H1 (cell line): Measurements from ENCODE around the gene MVP. TPM values are rescaled to one million over a fixed set of nuclear protein-coding genes. Genes with fewer than 3 reads are reported as not detected.

Experiments
- CTCF ChIA-PET: fragments of 300-600 bp; sonication (Branson Sonifier 250); formaldehyde crosslinking; loops from one replicate; lab custom pipeline; 2021; ENCODE audit not compliant: partially characterized antibody; lab: Charles Lee
- POLR2A ChIA-PET: fragments of 300-600 bp; sonication (Branson Sonifier 250); formaldehyde crosslinking; loops from one replicate; lab custom pipeline; 2021; ENCODE audit warnings: inconsistent platforms; ENCODE audit not compliant: partially characterized antibody; lab: Charles Lee
- DNase-seq, 2 experiments: peaks; one replicate each; pipeline versions ENCODE4 v3.0.0 to v3.0.0-alpha.2; 2010 to 2022; ENCODE audit warnings: low spot score in 2 of 2, low read depth in 1 of 2, mixed read lengths in 1 of 2
- FAIRE-seq: peaks from 2 replicates; lab custom pipeline; 2011; peaks lifted over from hg19 to GRCh38; lab: Jason Lieb, UNC
- H2AFZ ChIP-seq: 2 replicates; pipeline ENCODE4 v1.8.1; 2012; ENCODE audit warnings: low read length, inconsistent platforms
- H2AK5ac ChIP-seq: 2 replicates; pipeline ENCODE4 v1.6.1; 2013; ENCODE audit warnings: low read depth, low read length
- H2BK120ac ChIP-seq: replicated peaks from 2 replicates; pipeline ENCODE3; 2013; ENCODE audit warnings: low read depth, low read length, inconsistent platforms
- H2BK12ac ChIP-seq: 2 replicates; pipeline ENCODE4 v1.6.1; 2013; ENCODE audit warnings: low read depth, low read length
- H2BK15ac ChIP-seq: 2 replicates; pipeline ENCODE4 v1.6.1; 2013; ENCODE audit warnings: low read length
- H2BK20ac ChIP-seq: 2 replicates; pipeline ENCODE4 v1.6.1; 2013; ENCODE audit warnings: low read length
- H2BK5ac ChIP-seq: 2 replicates; pipeline ENCODE4 v1.6.1; 2013; ENCODE audit warnings: low read depth, low read length
- H3K14ac ChIP-seq: 2 replicates; pipeline ENCODE4 v1.6.1; 2013; ENCODE audit warnings: inconsistent platforms; ENCODE audit not compliant: insufficient read length
- H3K18ac ChIP-seq: 2 replicates; pipeline ENCODE4 v1.6.1; 2013; ENCODE audit warnings: low read length; ENCODE audit errors: extremely low read depth
- H3K23ac ChIP-seq: 2 replicates; pipeline ENCODE4 v1.6.1; 2013; ENCODE audit warnings: inconsistent platforms; ENCODE audit not compliant: insufficient read length
- H3K23me2 ChIP-seq: 2 replicates; pipeline ENCODE4 v1.6.1; 2013; ENCODE audit warnings: low read depth, low read length
- H3K27ac ChIP-seq: 2 replicates; pipeline ENCODE4 v1.6.1; 2011; ENCODE audit warnings: low read depth, low read length, inconsistent platforms
- H3K27me3 ChIP-seq, 4 experiments: replicated peaks in 1 of 4; 1 replicate in 1 of 4; 2 replicates in 3 of 4; pipeline versions ENCODE4 v1.6.1 to v1.8.1; 2011 to 2013; ENCODE audit warnings: low read length in 3 of 4, mild to moderate bottlenecking in 3 of 4, inconsistent platforms in 2 of 4, mixed read lengths in 2 of 4, moderate library complexity in 1 of 4; ENCODE audit not compliant: control insufficient read depth in 3 of 4, insufficient read depth in 3 of 4; ENCODE audit errors: extremely low read depth in 1 of 4
- H3K36me3 ChIP-seq, 4 experiments: 2 replicates each; pipeline versions ENCODE4 v1.6.1 to v1.8.1; 2011 to 2013; ENCODE audit warnings: mild to moderate bottlenecking in 4 of 4, low read length in 3 of 4, moderate library complexity in 2 of 4, control low read depth in 1 of 4, inconsistent platforms in 1 of 4; ENCODE audit not compliant: insufficient read depth in 4 of 4, control insufficient read depth in 2 of 4
- H3K4ac ChIP-seq: replicated peaks from 2 replicates; pipeline ENCODE3; 2013; ENCODE audit warnings: low read length, low read depth, mixed read lengths, inconsistent platforms; ENCODE audit not compliant: insufficient read length
- H3K4me1 ChIP-seq, 4 experiments: replicated peaks in 1 of 4; 1 replicate in 1 of 4; 2 replicates in 3 of 4; pipeline versions ENCODE4 v1.6.1 to v1.8.1; 2011 to 2013; ENCODE audit warnings: low read length in 3 of 4, inconsistent platforms in 2 of 4, mixed read lengths in 1 of 4; ENCODE audit not compliant: insufficient read depth in 4 of 4, control insufficient read depth in 3 of 4
- H3K4me2 ChIP-seq, 2 experiments: 2 replicates each; pipeline versions ENCODE4 v1.6.1 to v1.8.1; 2011 to 2013; ENCODE audit warnings: low read depth in 2 of 2, low read length in 2 of 2, control low read depth in 1 of 2, inconsistent platforms in 1 of 2, mild to moderate bottlenecking in 1 of 2; ENCODE audit not compliant: insufficient read depth in 1 of 2
- H3K4me3 ChIP-seq, 4 experiments: fragments of 200-600, 300-600 bp in 1 of 4; sonication (generic), shearing (Covaris generic), sonication (Bioruptor Twin) in 1 of 4; 2 replicates each; pipeline versions ENCODE4 v1.5.1 to v1.8.1; 2011 to 2016; ENCODE audit warnings: low read length in 4 of 4, low read depth in 3 of 4, control low read depth in 2 of 4, inconsistent platforms in 2 of 4, mild to moderate bottlenecking in 2 of 4, mixed read lengths in 1 of 4, moderate library complexity in 1 of 4; ENCODE audit not compliant: insufficient read depth in 2 of 4; ENCODE audit errors: extremely low read depth in 1 of 4
- H3K56ac ChIP-seq: replicated peaks from 2 replicates; pipeline ENCODE3; 2013; ENCODE audit warnings: low read depth, mild to moderate bottlenecking, mixed read lengths, low read length, inconsistent platforms; ENCODE audit not compliant: insufficient read length
- H3K79me1 ChIP-seq: 2 replicates; pipeline ENCODE4 v1.6.1; 2013; ENCODE audit warnings: low read depth, low read length, control low read depth
- H3K79me2 ChIP-seq, 2 experiments: 2 replicates each; pipeline versions ENCODE4 v1.6.1 to v1.8.1; 2012 to 2013; ENCODE audit warnings: low read length in 2 of 2, mild to moderate bottlenecking in 2 of 2, inconsistent platforms in 1 of 2; ENCODE audit not compliant: insufficient read depth in 2 of 2, control insufficient read depth in 1 of 2
- H3K9ac ChIP-seq, 4 experiments: replicated peaks in 1 of 4; 1 replicate in 1 of 4; 2 replicates in 3 of 4; pipeline versions ENCODE4 v1.6.1 to v1.8.1; 2011 to 2013; ENCODE audit warnings: low read depth in 3 of 4, low read length in 3 of 4, control low read depth in 2 of 4, mild to moderate bottlenecking in 2 of 4, moderate library complexity in 2 of 4, inconsistent platforms in 1 of 4; ENCODE audit errors: extremely low read depth in 1 of 4
- H3K9me3 ChIP-seq, 2 experiments: 2 replicates each; pipeline versions ENCODE4 v1.6.1 to v1.8.1; 2012 to 2013; ENCODE audit warnings: mild to moderate bottlenecking in 2 of 2, moderate library complexity in 2 of 2, control low read depth in 1 of 2, inconsistent platforms in 1 of 2, low read depth in 1 of 2, low read length in 1 of 2, mixed read lengths in 1 of 2; ENCODE audit not compliant: insufficient read depth in 2 of 2
- H4K20me1 ChIP-seq, 2 experiments: replicated peaks in 1 of 2; 2 replicates each; pipeline versions ENCODE3 to v1.8.1; 2011 to 2013; ENCODE audit warnings: inconsistent platforms in 2 of 2, low read length in 2 of 2, mild to moderate bottlenecking in 1 of 2; ENCODE audit not compliant: insufficient read depth in 2 of 2, control insufficient read depth in 1 of 2
- H4K5ac ChIP-seq: 2 replicates; pipeline ENCODE4 v1.6.1; 2013; ENCODE audit warnings: low read length, low read depth, mixed read lengths, inconsistent platforms; ENCODE audit not compliant: insufficient read length
- H4K8ac ChIP-seq: 2 replicates; pipeline ENCODE4 v1.8.0; 2013; ENCODE audit warnings: mild to moderate bottlenecking, moderate library complexity, low read length, inconsistent platforms; ENCODE audit not compliant: insufficient read depth; ENCODE audit errors: extremely low read depth
- H4K91ac ChIP-seq: replicated peaks from 2 replicates; pipeline ENCODE3; 2013; ENCODE audit warnings: low read length, mixed read lengths, inconsistent platforms; ENCODE audit not compliant: insufficient read length
- BACH1 ChIP-seq: IDR thresholded peaks from 2 replicates; pipeline ENCODE4 v1.6.1; 2012; ENCODE audit warnings: low read length, improper control_type of control experiment
- BCL11A ChIP-seq, 2 experiments: IDR thresholded peaks; one replicate each; pipeline ENCODE4 v1.6.1; 2011; ENCODE audit warnings: low read depth in 2 of 2, low read length in 2 of 2, mild to moderate bottlenecking in 2 of 2
- CBX5 ChIP-seq: fragments of 300-800, 300-1000 bp; sonication (generic); IDR thresholded peaks from 2 replicates; pipeline ENCODE4 v1.7.1; 2016; ENCODE audit warnings: antibody characterized with exemption, low read length, low read depth
- CTCF ChIP-seq, 3 experiments: IDR thresholded peaks; 1 replicate in 2 of 3; 2 replicates in 1 of 3; pipeline versions ENCODE4 v1.5.1 to v1.6.1; 2011; ENCODE audit warnings: low read length in 3 of 3, mild to moderate bottlenecking in 3 of 3, inconsistent platforms in 2 of 3, low read depth in 1 of 3, moderate library complexity in 1 of 3; ENCODE audit not compliant: insufficient read depth in 1 of 3; ENCODE audit errors: control extremely low read depth in 1 of 3
- EZH2 ChIP-seq: fragments of 200-600 bp; sonication (generic); IDR thresholded peaks from 2 replicates; pipeline ENCODE4 v1.7.1; 2012; ENCODE audit warnings: low read depth, mild to moderate bottlenecking, moderate library complexity, low read length, inconsistent platforms; ENCODE audit not compliant: severe bottlenecking
- FOSL1 ChIP-seq: IDR thresholded peaks from 2 replicates; pipeline ENCODE4 v1.6.1; 2011; ENCODE audit warnings: mild to moderate bottlenecking, low read depth, low read length, moderate library complexity; ENCODE audit not compliant: insufficient read depth
- GABPA ChIP-seq: IDR thresholded peaks from 2 replicates; pipeline ENCODE4 v1.6.1; 2011; ENCODE audit warnings: mild to moderate bottlenecking, low read length, moderate library complexity, borderline replicate concordance; ENCODE audit not compliant: insufficient read depth
- POLR2AphosphoS5 ChIP-seq: IDR thresholded peaks from 2 replicates; pipeline ENCODE4 v1.6.1; 2011; ENCODE audit warnings: low read depth, low read length
- SIX5 ChIP-seq: IDR thresholded peaks from 2 replicates; pipeline ENCODE4 v1.6.1; 2011; ENCODE audit warnings: mild to moderate bottlenecking, low read depth, low read length
- SP4 ChIP-seq: IDR thresholded peaks from 2 replicates; pipeline ENCODE4 v1.6.1; 2012; ENCODE audit warnings: low read length, inconsistent platforms
- TAF7 ChIP-seq: optimal IDR thresholded peaks from 2 replicates; pipeline ENCODE3; 2011; ENCODE audit warnings: low read depth, mild to moderate bottlenecking, inconsistent platforms, low read length, moderate library complexity, borderline replicate concordance
- WGBS, 2 experiments: shearing (Covaris generic) in 1 of 2; methylation state at CpG; one replicate each; pipeline versions ENCODE4 v1.1.6 to v1.1.7; 2013 to 2015; ENCODE audit warnings: low lambda C conversion rate in 2 of 2, mixed read lengths in 2 of 2, inconsistent platforms in 1 of 2, low coverage in 1 of 2, missing lambda C conversion rate in 1 of 2; ENCODE audit not compliant: insufficient replicate concordance in 2 of 2, insufficient coverage in 1 of 2, insufficient read length in 1 of 2; ENCODE audit errors: extremely low coverage in 1 of 2, missing lambda C conversion rate in 1 of 2; 5-methylcytosine and 5-hydroxymethylcytosine counted together
- polyA plus RNA-seq, 7 experiments: library from polyadenylated mRNA; depleted of rRNA in 3 of 7; stranded (reverse) in 5 of 7; unstranded in 2 of 7; fragments of >200 nt in 5 of 7; fragments of 200-250 nt in 2 of 7; gene quantifications; 1 replicate in 5 of 7; 2 replicates in 1 of 7; 4 replicates in 1 of 7; pipeline versions ENCODE4 v1.2.1 to v1.2.3, GENCODE V29; 2011 to 2013; ENCODE audit warnings: missing spikeins in 2 of 7, mixed read lengths in 2 of 7
- total RNA-seq: library from RNA; stranded (reverse); fragmentation: NEBNext Ultra II Directional; extraction: Animal tissue kit (Norgen Biotek cat#: 25700); gene quantifications from 2 replicates; pipeline ENCODE4 v1.2.1, GENCODE V29; 2021

Gene MVP
- total and polyA plus RNA-seq, 2 of the 8 experiments (the other 6 are each of a cell fraction or from before 2014, with no cell fraction given), result 1.9 TPM

- Histone ChIP-seq H2BK5ac (no peak overlapping the region), H3K4me3 (no peak overlapping the region), H2AK5ac (no peak overlapping the region), H3K27me3 (no peaks in the 10 kb centered on the region), H3K79me2 (no peaks in the 10 kb centered on the region; a peak in 1 of 4 replicates), H3K9me3 (no peaks in the 10 kb centered on the region), H4K91ac (no peak overlapping the region), H3K4me2 (no peak overlapping the region; a peak in 1 of 4 replicates), H3K23me2 (peaks cover 7% of the 10 kb centered on the region; the same call in 1 of the 2 replicates)
- TF ChIP-seq POLR2AphosphoS5 (no peak), SP4 (no peak), BCL11A (IDR thresholded peaks at IDR 0.05; ENCODE audit: low read depth in 2 of 2, low read length in 2 of 2) (no peak), FOSL1 (no peak), BACH1 (no peak), EZH2 (no peak), TAF7 (no peak), GABPA (no peak), CBX5 (no peak), SIX5 (no peak), CTCF (IDR thresholded peaks at IDR 0.05; ENCODE audit: control extremely low read depth in 1 of 3, insufficient read depth in 1 of 3, low read depth in 1 of 3, low read length in 3 of 3) (no peak)
- TF ChIP-seq, all 59 proteins: peak for 0
- 97% methylated on average over 6 of the region's 6 CpGs; no CpG with 5 or more reads in 1 of the 2 experiments for WGBS, 2 experiments
- H3K18ac ChIP-seq, result no peak overlapping the region
- no peaks in the 10 kb centered on the region for H3K79me1 ChIP-seq
- no peak overlapping the region for H3K56ac ChIP-seq
- no peak overlapping the region for H3K23ac ChIP-seq
- no peak overlapping the region for H3K9ac ChIP-seq
- no peak overlapping the region for H2BK20ac ChIP-seq
- CTCF ChIA-PET, result interaction anchor here (0.6 to 3.5 kb wide), 3 partner anchors 11 to 143 kb away, joined by 3 to 10 read pairs (median 3); partner anchors contain the start of gene CDIPT
- FAIRE-seq, result no peak
- no peak overlapping the region; the same call in 1 of the 2 replicates for H4K8ac ChIP-seq
- H3K36me3 ChIP-seq, result peaks cover 0 to 5% (median 2%) of the 10 kb centered on the region in 4 experiments; a peak in 3 of 8 replicates
- no peak overlapping the region for H4K5ac ChIP-seq
- H2BK120ac ChIP-seq, result no peak overlapping the region
- H4K20me1 ChIP-seq, result peaks cover 0 to 2% of the 10 kb centered on the region in 2 experiments
- POLR2A ChIA-PET, result no interaction called here
- H3K4ac ChIP-seq, result no peak overlapping the region
- H3K14ac ChIP-seq, result no peak overlapping the region
- no peak for DNase-seq
- no peak overlapping the region for H2AFZ ChIP-seq
- no peak overlapping the region for H3K27ac ChIP-seq
- no peak overlapping the region for H2BK12ac ChIP-seq
- H2BK15ac ChIP-seq, result no peak overlapping the region
- peaks cover 0 to 11% (median 7%) of the 10 kb centered on the region in 4 experiments; a peak in 5 of 7 replicates for H3K4me1 ChIP-seq
Observed at GRCh38 chr16:29875206-29875605, 54.9 kb downstream of the MVP start.
